Stimulated activated CD4-positive, alpha-beta T cell treated with anti-CD3 and anti-CD28 coated beads, Interleukin-1b, Interleukin-23, amount 100 ng/mL, for 1 hour (primary cell): ENCODE measurements around the gene BAG5.
"Not testable (repeated sequence)": the region's sequence is repeated elsewhere in the genome, so short reads cannot be mapped to it uniquely, and the experiment has no call there.

Experiments used
- DNase-seq, 2 donors: peaks; one replicate each; pipeline ENCODE4 v3.0.0-alpha.2; 2020; ENCODE audit warnings: low read depth in 2 of 2

Gene BAG5

GRCh38 chr14:103522649-103523574 is 39.5 kb downstream of the BAG5 start, which contains the start of gene CKB:
TSS of gene CKB (minus strand) at chr14:103522830. CDS start at chr14:103522493, 337 bp downstream.
- no peak for DNase-seq

DNA sequence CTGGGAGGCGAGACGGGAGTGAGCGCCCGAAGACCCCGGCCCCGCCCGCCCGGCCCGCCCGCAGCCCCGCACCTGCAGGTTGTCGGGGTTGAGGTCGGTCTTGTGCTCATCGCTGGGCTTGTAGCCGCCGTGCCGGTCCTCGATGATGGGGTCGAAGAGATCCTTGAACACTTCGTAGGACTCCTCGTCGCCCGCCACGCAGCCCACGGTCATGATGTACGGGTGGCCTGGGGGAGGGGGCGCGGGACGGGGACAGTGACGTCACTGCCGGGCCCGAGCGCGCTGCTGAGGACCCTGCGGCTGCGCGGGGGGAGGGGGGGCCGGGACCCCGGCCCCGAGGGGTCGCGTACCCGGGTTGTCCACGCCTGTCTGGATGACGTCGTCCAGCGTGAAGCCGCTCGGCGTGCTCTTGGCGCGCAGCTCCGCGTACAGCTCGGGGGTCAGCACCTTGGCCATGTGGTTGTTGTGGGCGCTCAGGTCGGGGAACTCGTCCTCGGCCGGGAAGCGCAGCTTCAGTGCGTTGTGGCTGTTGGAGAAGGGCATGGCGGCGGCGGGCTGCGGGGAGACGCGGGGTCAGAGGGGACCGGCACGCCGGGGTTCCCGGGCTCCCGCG is 40.4 kb downstream of the BAG5 start:
- DNase-seq, result no peak

- no peak for DNase-seq
Observed at GRCh38 chr14:103521438-103521950, 41.0 kb downstream of the BAG5 start.

GRCh38 chr14:103520657-103521437 is 41.6 kb downstream of the BAG5 start:
- peak in 1 of 2 donors; percentile 33 for DNase-seq

DNA sequence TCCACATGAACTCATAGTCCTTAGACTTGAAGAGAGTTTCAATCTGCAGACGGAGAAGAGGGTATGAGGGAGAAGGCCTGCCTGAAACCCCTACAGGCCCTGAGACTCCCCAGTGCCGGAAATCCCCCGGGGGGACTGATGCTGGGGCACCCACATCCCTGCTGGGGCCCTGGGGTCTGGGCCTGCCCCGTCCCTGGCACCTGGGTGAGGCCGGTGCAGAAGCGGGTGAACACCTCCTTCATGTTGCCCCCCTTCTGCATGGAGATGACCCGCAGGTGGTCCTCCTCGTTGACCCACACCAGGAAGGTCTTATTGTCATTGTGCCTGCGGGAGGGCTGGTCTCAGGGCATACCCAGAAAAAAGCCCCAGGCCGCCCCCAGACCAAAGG is 42.2 kb downstream of the BAG5 start:
- no peak for DNase-seq

GRCh38 chr14:103519837-103520212 is 42.6 kb downstream of the BAG5 start:
- DNase-seq, result no peak

DNA sequence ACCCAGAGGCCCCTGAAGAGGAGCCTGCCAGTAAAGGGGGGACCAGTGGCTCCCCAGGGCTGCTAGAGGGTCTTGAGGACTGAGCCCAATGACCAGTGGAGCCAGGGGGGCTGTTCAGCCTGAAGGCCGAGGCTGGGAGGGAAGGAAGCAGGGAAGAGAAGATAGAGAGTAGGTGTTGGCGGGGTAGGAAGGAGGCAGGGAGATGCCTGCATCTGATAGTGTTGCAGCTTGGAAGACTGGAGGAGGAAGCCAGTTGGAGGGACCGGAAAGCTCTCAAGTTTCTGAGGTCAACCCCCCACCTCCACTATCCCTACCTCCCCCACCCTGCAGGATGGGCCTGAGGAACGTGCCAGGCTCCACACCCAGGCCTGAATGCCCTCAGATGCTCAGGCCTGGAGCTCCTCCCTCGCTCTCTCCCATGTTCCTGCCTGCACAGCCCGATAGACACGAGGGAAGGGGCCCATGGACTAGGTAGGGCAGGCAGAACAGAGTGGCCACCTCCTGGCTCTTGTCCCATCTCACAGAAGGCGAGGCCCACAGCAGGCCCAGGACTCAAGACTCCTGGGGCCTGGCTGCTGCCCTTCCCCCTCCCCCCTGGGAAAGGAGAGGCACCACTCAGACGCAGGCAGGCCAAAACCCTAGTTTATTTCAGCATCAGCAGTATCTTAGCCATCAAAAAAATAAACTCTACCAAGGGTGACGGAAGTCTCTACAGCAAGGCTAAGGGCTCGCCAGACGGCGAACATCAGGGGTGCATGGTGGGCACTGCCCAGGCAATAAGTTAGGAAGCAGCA is 43.2 kb downstream of the BAG5 start:
- no peak for DNase-seq

DNA sequence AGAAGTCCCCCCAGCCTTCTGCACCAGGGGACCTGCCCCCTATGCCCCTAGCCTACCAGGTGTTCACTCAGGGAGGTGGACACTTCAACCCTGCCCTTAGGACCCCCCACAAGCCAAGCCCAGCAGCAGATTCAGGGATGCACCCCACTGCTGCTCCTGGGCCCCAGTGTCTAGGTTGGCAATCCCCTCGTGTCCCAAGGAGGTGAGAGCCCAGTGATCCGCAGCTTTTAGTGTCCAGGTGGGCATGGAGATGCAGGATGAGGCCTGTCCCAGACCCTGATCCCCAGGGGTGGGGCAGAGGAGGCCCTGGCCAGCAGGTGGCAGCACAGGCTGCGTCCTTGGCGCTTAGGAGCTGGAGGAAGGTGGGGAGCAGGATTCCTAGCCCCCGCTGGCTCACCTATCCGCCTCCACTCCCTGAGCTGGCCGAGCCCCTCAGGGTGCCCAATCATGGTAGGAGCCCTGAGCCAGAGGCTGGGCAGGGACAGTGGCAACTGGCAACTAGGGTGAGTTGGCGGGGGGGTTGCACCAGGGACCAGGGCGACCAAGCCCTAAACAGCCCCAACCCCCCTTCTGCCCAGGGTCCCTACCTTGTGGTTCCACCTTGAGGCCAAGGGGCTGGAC is 43.9 kb downstream of the BAG5 start:
- peak in 1 of 2 donors; percentile 45 for DNase-seq

DNA sequence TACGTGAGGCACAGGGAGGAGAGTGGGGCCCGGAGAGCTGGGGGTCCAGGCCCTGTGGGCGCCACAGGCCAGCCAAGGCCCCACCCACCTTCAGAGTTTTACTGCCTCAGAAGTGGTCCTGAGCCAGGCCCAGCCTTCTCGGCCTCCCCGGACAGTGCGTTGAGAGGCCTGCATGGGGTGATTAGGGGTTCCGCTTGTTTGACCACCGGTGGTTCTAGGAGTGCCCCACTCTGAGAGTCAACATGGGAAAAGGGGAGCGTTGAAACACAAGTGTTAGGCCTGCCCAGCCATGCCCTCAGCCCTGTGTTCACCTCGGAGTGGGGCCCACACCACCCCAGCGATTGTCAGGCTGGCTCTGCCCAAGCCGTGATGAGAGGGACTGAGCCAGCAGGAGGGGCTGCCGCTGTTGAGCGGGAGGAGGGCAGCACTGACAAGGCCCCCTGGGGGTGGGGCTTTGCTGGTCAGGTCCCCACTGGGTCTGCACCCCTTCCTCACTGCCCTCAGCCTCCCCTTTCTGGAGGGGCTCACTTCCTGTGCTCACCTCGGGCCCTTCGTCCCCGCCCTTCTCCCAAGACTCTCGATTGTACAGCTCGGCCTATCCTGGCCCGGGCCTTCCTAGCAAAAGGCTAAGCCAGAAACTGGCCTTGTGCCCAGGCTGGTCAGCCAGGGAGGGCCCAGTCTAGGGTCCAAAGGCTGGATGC is 44.6 kb downstream of the BAG5 start:
- DNase-seq, result no peak

DNA sequence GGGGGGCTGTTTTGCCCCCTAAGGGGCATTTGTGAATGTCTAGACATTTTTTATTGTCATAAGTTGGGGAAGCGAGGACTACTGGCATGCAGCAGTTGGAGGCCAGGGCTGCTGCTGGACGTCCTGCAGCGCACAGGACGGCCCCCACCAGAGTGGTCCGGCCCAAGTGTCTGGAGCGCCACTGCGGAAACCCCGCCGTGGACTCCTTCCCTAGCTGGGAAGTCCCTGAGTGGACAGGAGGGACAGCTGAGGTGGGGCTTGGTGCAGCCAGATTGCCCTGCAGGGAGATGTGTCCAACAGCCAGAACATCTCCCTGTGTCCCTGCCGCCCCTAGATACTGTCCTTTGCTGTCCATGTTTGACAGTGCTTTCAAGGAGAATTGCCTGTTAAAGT is 45.3 kb downstream of the BAG5 start:
- DNase-seq, result no peak

- DNase-seq, result no peak
Observed at GRCh38 chr14:103516426-103517173, 45.9 kb downstream of the BAG5 start.

GRCh38 chr14:103514596-103515421 is 47.6 kb downstream of the BAG5 start:
- no peak for DNase-seq

- no peak for DNase-seq
Observed at GRCh38 chr14:103512701-103513611, 49.5 kb downstream of the BAG5 start.

- not testable (repeated sequence) for DNase-seq
Observed at GRCh38 chr14:103512180-103512579, 50.3 kb downstream of the BAG5 start.

- DNase-seq, result no peak
Observed at GRCh38 chr14:103510724-103511693, 51.4 kb downstream of the BAG5 start.
